IMR-90 (cell line): ENCODE results near the gene VWA8. TPM values are rescaled to one million over a fixed set of nuclear protein-coding genes. Genes with fewer than 3 reads are reported as not detected.
A peak's percentile ranks its signal among the peaks of the same experiment; 100 is the strongest.

Experiments used
- ATAC-seq: fragments of 200-7000 bp; cut with Tn5 transposase; 2 replicates; pipeline ENCODE4 v1.9.1; 2020; ENCODE audit warnings: low read depth, mild to moderate bottlenecking, moderate library complexity
- BruUV-seq: library from RNA; stranded (reverse); fragments of 400-500 nt; replicated peaks from 2 replicates; lab custom pipeline; 2021; lab: Mats Ljungman, UMichigan
- CTCF ChIA-PET: fragments of 300-600 bp; formaldehyde crosslinking; extraction: SDS; loops from one replicate; lab custom pipeline; 2021; ENCODE audit warnings: antibody characterized with exemption; lab: Yijun Ruan, JAX
- POLR2A ChIA-PET: fragments of 300-600 bp; sonication (Branson Sonifier 250); formaldehyde crosslinking; loops from one replicate; lab custom pipeline; 2022; ENCODE audit warnings: antibody characterized with exemption; ENCODE audit not compliant: unreplicated experiment; lab: Charles Lee
- DNase-seq: peaks from one replicate; pipeline ENCODE4 v3.0.0; 2013
- H2AFZ ChIP-seq: replicated peaks from 2 replicates; pipeline ENCODE3; 2013; ENCODE audit warnings: low read length, mild to moderate bottlenecking; ENCODE audit not compliant: poor library complexity
- H2AK5ac ChIP-seq: 2 replicates; pipeline ENCODE4 v1.6.1; 2013; ENCODE audit warnings: low read depth, low read length, inconsistent platforms
- H2AK9ac ChIP-seq: replicated peaks from 2 replicates; pipeline ENCODE3; 2013; ENCODE audit warnings: mild to moderate bottlenecking, low read depth, low read length, moderate library complexity; ENCODE audit not compliant: poor library complexity
- H2BK120ac ChIP-seq: 2 replicates; pipeline ENCODE4 v1.6.1; 2013; ENCODE audit warnings: low read depth, low read length, inconsistent platforms
- H2BK15ac ChIP-seq: 3 replicates; pipeline ENCODE4 v1.6.1; 2013; ENCODE audit warnings: low read depth, low read length, inconsistent platforms
- H2BK20ac ChIP-seq: 2 replicates; pipeline ENCODE4 v1.6.1; 2013; ENCODE audit warnings: low read depth, mild to moderate bottlenecking, inconsistent platforms, low read length, moderate library complexity
- H2BK5ac ChIP-seq: 2 replicates; pipeline ENCODE4 v1.6.1; 2013; ENCODE audit warnings: mild to moderate bottlenecking, low read depth, low read length, inconsistent platforms; ENCODE audit not compliant: poor library complexity, severe bottlenecking
- H3K14ac ChIP-seq: replicated peaks from 2 replicates; pipeline ENCODE4 v1.6.1; 2013; ENCODE audit warnings: low read depth, low read length, inconsistent platforms
- H3K18ac ChIP-seq: 2 replicates; pipeline ENCODE4 v1.6.1; 2013; ENCODE audit warnings: low read depth, low read length, control low read depth
- H3K23ac ChIP-seq: 2 replicates; pipeline ENCODE4 v1.6.1; 2013; ENCODE audit warnings: low read depth, low read length, inconsistent platforms
- H3K27ac ChIP-seq: 2 replicates; pipeline ENCODE4 v1.5.1; 2013; ENCODE audit warnings: mild to moderate bottlenecking, control low read depth, low read length; ENCODE audit not compliant: insufficient read depth
- H3K27me3 ChIP-seq: 2 replicates; pipeline ENCODE4 v1.6.1; 2013; ENCODE audit warnings: low read length; ENCODE audit not compliant: control insufficient read depth, insufficient read depth
- H3K36me3 ChIP-seq: 2 replicates; pipeline ENCODE4 v1.6.1; 2013; ENCODE audit warnings: low read length, mixed read lengths; ENCODE audit not compliant: control insufficient read depth, insufficient read depth
- H3K4ac ChIP-seq: 2 replicates; pipeline ENCODE4 v1.6.1; 2013; ENCODE audit warnings: low read depth, low read length, inconsistent platforms
- H3K4me1 ChIP-seq: 2 replicates; pipeline ENCODE4 v1.6.1; 2013; ENCODE audit warnings: low read length, mixed read lengths; ENCODE audit not compliant: control insufficient read depth, insufficient read depth
- H3K4me2 ChIP-seq: 2 replicates; pipeline ENCODE4 v1.6.1; 2013; ENCODE audit warnings: low read depth, mild to moderate bottlenecking, control low read depth, low read length, moderate library complexity
- H3K4me3 ChIP-seq: 2 replicates; pipeline ENCODE4 v1.5.1; 2013; ENCODE audit warnings: low read depth, mild to moderate bottlenecking, control low read depth, low read length, moderate library complexity; ENCODE audit not compliant: insufficient read depth
- H3K56ac ChIP-seq: 2 replicates; pipeline ENCODE4 v1.6.1; 2013; ENCODE audit warnings: low read length, inconsistent platforms; ENCODE audit not compliant: insufficient read depth; ENCODE audit errors: extremely low read depth
- H3K79me1 ChIP-seq, 2 experiments: 2 replicates each; pipeline ENCODE4 v1.6.1; 2013; ENCODE audit warnings: low read length in 2 of 2, inconsistent platforms in 1 of 2, low read depth in 1 of 2
- H3K9ac ChIP-seq: 2 replicates; pipeline ENCODE4 v1.6.1; 2013; ENCODE audit warnings: low read depth, low read length, control low read depth
- H3K9me1 ChIP-seq: 2 replicates; pipeline ENCODE4 v1.6.1; 2013; ENCODE audit warnings: low read length, inconsistent platforms; ENCODE audit not compliant: insufficient read depth
- H3K9me3 ChIP-seq: 2 replicates; pipeline ENCODE4 v1.6.1; 2013; ENCODE audit warnings: low read length; ENCODE audit not compliant: control insufficient read depth, insufficient read depth
- H4K20me1 ChIP-seq: 2 replicates; pipeline ENCODE4 v1.6.1; 2013; ENCODE audit warnings: low read length, inconsistent platforms; ENCODE audit not compliant: insufficient read depth
- H4K5ac ChIP-seq: 2 replicates; pipeline ENCODE4 v1.6.1; 2013; ENCODE audit warnings: mild to moderate bottlenecking, low read depth, low read length, control low read depth
- H4K8ac ChIP-seq, 2 experiments: 2 replicates each; pipeline ENCODE4 v1.6.1; 2013; ENCODE audit warnings: low read depth in 2 of 2, low read length in 2 of 2, control low read depth in 1 of 2, inconsistent platforms in 1 of 2
- H4K91ac ChIP-seq: 2 replicates; pipeline ENCODE4 v1.6.1; 2013; ENCODE audit warnings: low read depth, low read length, inconsistent platforms; ENCODE audit not compliant: insufficient read depth
- BHLHE40 ChIP-seq: fragments of 150-350 bp; IDR thresholded peaks from 2 replicates; pipeline ENCODE4 v1.6.1; 2016; ENCODE audit warnings: mild to moderate bottlenecking, low read depth, low read length
- MAZ ChIP-seq: IDR thresholded peaks from 2 replicates; pipeline ENCODE4 v1.6.1; 2012; ENCODE audit warnings: low read depth, mild to moderate bottlenecking, low read length, improper control_type of control experiment, moderate library complexity, borderline replicate concordance
- WGBS, 2 experiments: methylation state at CpG; one replicate each; pipeline versions ENCODE4 v1.1.5 to v1.1.7; 2013; ENCODE audit warnings: missing lambda C conversion rate in 2 of 2; ENCODE audit not compliant: insufficient read length in 1 of 2; ENCODE audit errors: extremely low coverage in 2 of 2; 5-methylcytosine and 5-hydroxymethylcytosine counted together
- dilution Hi-C: fragments of 300-500 bp; cut with HindIII; formaldehyde crosslinking; loops from one replicate; pipeline ENCODE4 v1.14.3; 2018; ENCODE audit warnings: low sequenced_read_pairs; ENCODE audit not compliant: unreplicated experiment
- in situ Hi-C: fragments of 300-500 bp; cut with MboI; formaldehyde crosslinking; loops from 3 replicates; pipeline ENCODE4 v1.14.3; 2019; ENCODE audit warnings: low sequenced_read_pairs, inconsistent platforms, mixed read lengths
- intact Hi-C: fragments of 100-400 bp; cut with micrococcal nuclease; formaldehyde crosslinking; loops from 2 replicates; pipeline ENCODE4 v1.10.0; 2022
- polyA plus RNA-seq, 3 experiments: library from polyadenylated mRNA; depleted of rRNA; stranded (reverse); fragments of >200 nt; gene quantifications; 2 replicates each; pipeline ENCODE4 v1.2.3, GENCODE V29; 2012; ENCODE audit warnings: low replicate concordance in 1 of 3
- total RNA-seq: library from RNA; depleted of rRNA; stranded (reverse); fragments of >200 nt; gene quantifications from 2 replicates; pipeline ENCODE4 v1.2.3, GENCODE V29; 2012

The VWA8 gene
- total and polyA plus RNA-seq, 2 of the 4 experiments (the other 2 are of a cell fraction): 5.9 to 18.3 TPM

DNA sequence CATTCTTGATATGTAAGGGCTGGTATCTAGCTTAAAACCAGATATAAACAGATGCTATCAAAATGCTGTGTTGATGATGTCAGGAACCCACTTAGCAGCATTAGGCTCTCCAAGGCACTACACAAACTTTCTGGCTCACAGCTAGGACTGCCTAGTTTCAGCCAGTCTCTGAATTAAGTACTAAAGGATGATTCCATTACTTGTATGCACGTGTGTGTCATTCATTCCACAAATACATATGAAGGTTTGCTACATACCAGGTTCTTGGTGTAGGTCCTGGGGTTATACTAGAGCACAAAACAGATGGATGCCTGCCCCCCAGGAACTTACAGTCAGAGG, 352.1 kb downstream of the VWA8 start:
- WGBS, 2 experiments: no CpG with 5 or more reads among the region's 1 CpG
- no TSS peak for BruUV-seq
- intact Hi-C loops (no loop called here), in situ Hi-C loops (no loop called here), dilution Hi-C loops (no loop called here)
- Histone ChIP-seq H3K14ac (peak overlapping the region; percentile 58), H3K27ac (peak overlapping the region; percentile 72; the same call in 1 of the 2 replicates), H3K56ac (no peak overlapping the region), H3K79me1 (peaks cover 0 to 10% of the 10 kb centered on the region in 2 experiments; a peak in 2 of 4 replicates), H3K9me1 (peaks cover 22% of the 10 kb centered on the region), H3K4me1 (peaks cover 25% of the 10 kb centered on the region), H2BK120ac (peak overlapping the region; percentile 71), H3K4ac (peak overlapping the region; percentile 59; the same call in 1 of the 2 replicates), H4K91ac (peak overlapping the region; percentile 21), H2BK15ac (peak overlapping the region; percentile 43; the same call in 1 of the 3 replicates), H3K9me3 (no peaks in the 10 kb centered on the region), H4K8ac (peak overlapping the region in 1 of 2 experiments; percentile 41; a peak in 2 of 4 replicates), H2BK20ac (peak overlapping the region; percentile 23), H4K5ac (peak overlapping the region; percentile 87), H3K18ac (peak overlapping the region; percentile 91), H4K20me1 (no peaks in the 10 kb centered on the region), H3K4me2 (no peak overlapping the region), H2AK9ac (no peak overlapping the region), H3K23ac (peak overlapping the region; percentile 62; the same call in 1 of the 2 replicates), H2AFZ (no peak overlapping the region), H3K9ac (no peak overlapping the region), H3K36me3 (0 out of 2 replicates have a peak, but pooled peaks cover 2% of the 10 kb centered on the region), H3K4me3 (no peak overlapping the region), H2BK5ac (peak overlapping the region; percentile 70), H3K27me3 (no peaks in the 10 kb centered on the region), H2AK5ac (peak overlapping the region; percentile 33)
- ATAC-seq (peak; percentile 52), DNase-seq (peak; percentile 70)
- ChIA-PET CTCF (no interaction called here), POLR2A (no interaction called here)
- TF ChIP-seq MAZ (no peak), BHLHE40 (peak; percentile 49; the same call in 1 of the 2 replicates)
